IMR-90 (cell line): ENCODE data around the gene TRPM6. TPM values are rescaled to one million over a fixed set of nuclear protein-coding genes. Genes with fewer than 3 reads are reported as not detected.

Experiments
- ATAC-seq: fragments of 200-7000 bp; cut with Tn5 transposase; 2 replicates; pipeline ENCODE4 v1.9.1; 2020; ENCODE audit warnings: low read depth, mild to moderate bottlenecking, moderate library complexity
- BruUV-seq: library from RNA; stranded (reverse); fragments of 400-500 nt; replicated peaks from 2 replicates; lab custom pipeline; 2021; lab: Mats Ljungman, UMichigan
- CTCF ChIA-PET: fragments of 300-600 bp; formaldehyde crosslinking; extraction: SDS; loops from one replicate; lab custom pipeline; 2021; ENCODE audit warnings: antibody characterized with exemption; lab: Yijun Ruan, JAX
- POLR2A ChIA-PET: fragments of 300-600 bp; sonication (Branson Sonifier 250); formaldehyde crosslinking; loops from one replicate; lab custom pipeline; 2022; ENCODE audit warnings: antibody characterized with exemption; ENCODE audit not compliant: unreplicated experiment; lab: Charles Lee
- DNase-seq: peaks from one replicate; pipeline ENCODE4 v3.0.0; 2013
- H2AFZ ChIP-seq: replicated peaks from 2 replicates; pipeline ENCODE3; 2013; ENCODE audit warnings: low read length, mild to moderate bottlenecking; ENCODE audit not compliant: poor library complexity
- H2AK5ac ChIP-seq: 2 replicates; pipeline ENCODE4 v1.6.1; 2013; ENCODE audit warnings: low read depth, low read length, inconsistent platforms
- H2AK9ac ChIP-seq: replicated peaks from 2 replicates; pipeline ENCODE3; 2013; ENCODE audit warnings: mild to moderate bottlenecking, low read depth, low read length, moderate library complexity; ENCODE audit not compliant: poor library complexity
- H2BK120ac ChIP-seq: 2 replicates; pipeline ENCODE4 v1.6.1; 2013; ENCODE audit warnings: low read depth, low read length, inconsistent platforms
- H2BK15ac ChIP-seq: 3 replicates; pipeline ENCODE4 v1.6.1; 2013; ENCODE audit warnings: low read depth, low read length, inconsistent platforms
- H2BK20ac ChIP-seq: 2 replicates; pipeline ENCODE4 v1.6.1; 2013; ENCODE audit warnings: low read depth, mild to moderate bottlenecking, inconsistent platforms, low read length, moderate library complexity
- H2BK5ac ChIP-seq: 2 replicates; pipeline ENCODE4 v1.6.1; 2013; ENCODE audit warnings: mild to moderate bottlenecking, low read depth, low read length, inconsistent platforms; ENCODE audit not compliant: poor library complexity, severe bottlenecking
- H3K14ac ChIP-seq: replicated peaks from 2 replicates; pipeline ENCODE4 v1.6.1; 2013; ENCODE audit warnings: low read depth, low read length, inconsistent platforms
- H3K18ac ChIP-seq: 2 replicates; pipeline ENCODE4 v1.6.1; 2013; ENCODE audit warnings: low read depth, low read length, control low read depth
- H3K23ac ChIP-seq: 2 replicates; pipeline ENCODE4 v1.6.1; 2013; ENCODE audit warnings: low read depth, low read length, inconsistent platforms
- H3K27ac ChIP-seq: 2 replicates; pipeline ENCODE4 v1.5.1; 2013; ENCODE audit warnings: mild to moderate bottlenecking, control low read depth, low read length; ENCODE audit not compliant: insufficient read depth
- H3K27me3 ChIP-seq: 2 replicates; pipeline ENCODE4 v1.6.1; 2013; ENCODE audit warnings: low read length; ENCODE audit not compliant: control insufficient read depth, insufficient read depth
- H3K36me3 ChIP-seq: 2 replicates; pipeline ENCODE4 v1.6.1; 2013; ENCODE audit warnings: low read length, mixed read lengths; ENCODE audit not compliant: control insufficient read depth, insufficient read depth
- H3K4ac ChIP-seq: 2 replicates; pipeline ENCODE4 v1.6.1; 2013; ENCODE audit warnings: low read depth, low read length, inconsistent platforms
- H3K4me1 ChIP-seq: 2 replicates; pipeline ENCODE4 v1.6.1; 2013; ENCODE audit warnings: low read length, mixed read lengths; ENCODE audit not compliant: control insufficient read depth, insufficient read depth
- H3K4me2 ChIP-seq: 2 replicates; pipeline ENCODE4 v1.6.1; 2013; ENCODE audit warnings: low read depth, mild to moderate bottlenecking, control low read depth, low read length, moderate library complexity
- H3K4me3 ChIP-seq: 2 replicates; pipeline ENCODE4 v1.5.1; 2013; ENCODE audit warnings: low read depth, mild to moderate bottlenecking, control low read depth, low read length, moderate library complexity; ENCODE audit not compliant: insufficient read depth
- H3K56ac ChIP-seq: 2 replicates; pipeline ENCODE4 v1.6.1; 2013; ENCODE audit warnings: low read length, inconsistent platforms; ENCODE audit not compliant: insufficient read depth; ENCODE audit errors: extremely low read depth
- H3K79me1 ChIP-seq, 2 experiments: 2 replicates each; pipeline ENCODE4 v1.6.1; 2013; ENCODE audit warnings: low read length in 2 of 2, inconsistent platforms in 1 of 2, low read depth in 1 of 2
- H3K9ac ChIP-seq: 2 replicates; pipeline ENCODE4 v1.6.1; 2013; ENCODE audit warnings: low read depth, low read length, control low read depth
- H3K9me1 ChIP-seq: 2 replicates; pipeline ENCODE4 v1.6.1; 2013; ENCODE audit warnings: low read length, inconsistent platforms; ENCODE audit not compliant: insufficient read depth
- H3K9me3 ChIP-seq: 2 replicates; pipeline ENCODE4 v1.6.1; 2013; ENCODE audit warnings: low read length; ENCODE audit not compliant: control insufficient read depth, insufficient read depth
- H4K20me1 ChIP-seq: 2 replicates; pipeline ENCODE4 v1.6.1; 2013; ENCODE audit warnings: low read length, inconsistent platforms; ENCODE audit not compliant: insufficient read depth
- H4K5ac ChIP-seq: 2 replicates; pipeline ENCODE4 v1.6.1; 2013; ENCODE audit warnings: mild to moderate bottlenecking, low read depth, low read length, control low read depth
- H4K8ac ChIP-seq, 2 experiments: 2 replicates each; pipeline ENCODE4 v1.6.1; 2013; ENCODE audit warnings: low read depth in 2 of 2, low read length in 2 of 2, control low read depth in 1 of 2, inconsistent platforms in 1 of 2
- H4K91ac ChIP-seq: 2 replicates; pipeline ENCODE4 v1.6.1; 2013; ENCODE audit warnings: low read depth, low read length, inconsistent platforms; ENCODE audit not compliant: insufficient read depth
- BHLHE40 ChIP-seq: fragments of 150-350 bp; IDR thresholded peaks from 2 replicates; pipeline ENCODE4 v1.6.1; 2016; ENCODE audit warnings: mild to moderate bottlenecking, low read depth, low read length
- CEBPB ChIP-seq: IDR thresholded peaks from 2 replicates; pipeline ENCODE4 v1.6.1; 2012; ENCODE audit warnings: low read depth, low read length, improper control_type of control experiment
- CHD1 ChIP-seq: IDR thresholded peaks from 2 replicates; pipeline ENCODE4 v1.6.1; 2012; ENCODE audit warnings: low read depth, low read length, improper control_type of control experiment
- CTCF ChIP-seq: conservative IDR thresholded peaks from 2 replicates; pipeline ENCODE4 v1.5.1; 2012; ENCODE audit warnings: mild to moderate bottlenecking, low read depth, low read length, improper control_type of control experiment
- ELK1 ChIP-seq: fragments of 150-350 bp; IDR thresholded peaks from 2 replicates; pipeline ENCODE4 v1.6.1; 2016; ENCODE audit warnings: low read depth, mild to moderate bottlenecking, low read length, moderate library complexity, borderline replicate concordance
- FOS ChIP-seq: fragments of 150-350 bp; IDR thresholded peaks from 2 replicates; pipeline ENCODE4 v1.6.1; 2016; ENCODE audit warnings: low read depth, low read length
- MAFK ChIP-seq: IDR thresholded peaks from 2 replicates; pipeline ENCODE4 v1.6.1; 2012; ENCODE audit warnings: low read depth, low read length, improper control_type of control experiment
- MAZ ChIP-seq: IDR thresholded peaks from 2 replicates; pipeline ENCODE4 v1.6.1; 2012; ENCODE audit warnings: low read depth, mild to moderate bottlenecking, low read length, improper control_type of control experiment, moderate library complexity, borderline replicate concordance
- MXI1 ChIP-seq: IDR thresholded peaks from 2 replicates; pipeline ENCODE4 v1.6.1; 2012; ENCODE audit warnings: low read depth, mild to moderate bottlenecking, low read length, moderate library complexity, borderline replicate concordance
- NFE2L2 ChIP-seq: fragments of 150-350 bp; IDR thresholded peaks from 2 replicates; pipeline ENCODE4 v1.6.1; 2016; ENCODE audit warnings: low read depth, mild to moderate bottlenecking, low read length
- POLR2A ChIP-seq: IDR thresholded peaks from 2 replicates; pipeline ENCODE4 v1.6.1; 2012; ENCODE audit warnings: mild to moderate bottlenecking, low read depth, low read length
- RAD21 ChIP-seq: IDR thresholded peaks from 2 replicates; pipeline ENCODE4 v1.6.1; 2012; ENCODE audit warnings: low read length, improper control_type of control experiment
- RCOR1 ChIP-seq: IDR thresholded peaks from 2 replicates; pipeline ENCODE4 v1.6.1; 2012; ENCODE audit warnings: mild to moderate bottlenecking, low read length, improper control_type of control experiment; ENCODE audit not compliant: insufficient replicate concordance
- RFX5 ChIP-seq: IDR thresholded peaks from 2 replicates; pipeline ENCODE4 v1.8.0; 2012; ENCODE audit warnings: low read depth, mild to moderate bottlenecking, low read length, moderate library complexity
- SMC3 ChIP-seq: fragments of 150-350 bp; IDR thresholded peaks from 2 replicates; pipeline ENCODE4 v1.6.1; 2016; ENCODE audit warnings: low read depth, mild to moderate bottlenecking, antibody characterized with exemption, low read length, moderate library complexity
- WGBS, 2 experiments: methylation state at CpG; one replicate each; pipeline versions ENCODE4 v1.1.5 to v1.1.7; 2013; ENCODE audit warnings: missing lambda C conversion rate in 2 of 2; ENCODE audit not compliant: insufficient read length in 1 of 2; ENCODE audit errors: extremely low coverage in 2 of 2; 5-methylcytosine and 5-hydroxymethylcytosine counted together
- dilution Hi-C: fragments of 300-500 bp; cut with HindIII; formaldehyde crosslinking; loops from one replicate; pipeline ENCODE4 v1.14.3; 2018; ENCODE audit warnings: low sequenced_read_pairs; ENCODE audit not compliant: unreplicated experiment
- in situ Hi-C: fragments of 300-500 bp; cut with MboI; formaldehyde crosslinking; loops from 3 replicates; pipeline ENCODE4 v1.14.3; 2019; ENCODE audit warnings: low sequenced_read_pairs, inconsistent platforms, mixed read lengths
- intact Hi-C: fragments of 100-400 bp; cut with micrococcal nuclease; formaldehyde crosslinking; loops from 2 replicates; pipeline ENCODE4 v1.10.0; 2022
- polyA plus RNA-seq, 3 experiments: library from polyadenylated mRNA; depleted of rRNA; stranded (reverse); fragments of >200 nt; gene quantifications; 2 replicates each; pipeline ENCODE4 v1.2.3, GENCODE V29; 2012; ENCODE audit warnings: low replicate concordance in 1 of 3
- total RNA-seq: library from RNA; depleted of rRNA; stranded (reverse); fragments of >200 nt; gene quantifications from 2 replicates; pipeline ENCODE4 v1.2.3, GENCODE V29; 2012
- TF ChIP-seq, protein P1 (sequence below): fragments of 150-350 bp; IDR thresholded peaks from 2 replicates; pipeline ENCODE4 v1.6.1; 2017; ENCODE audit warnings: mild to moderate bottlenecking, antibody characterized with exemption, low read length, low read depth

The TRPM6 gene
- total and polyA plus RNA-seq, 2 of the 4 experiments (the other 2 are of a cell fraction): under 0.01 to 0.02 TPM

DNA sequence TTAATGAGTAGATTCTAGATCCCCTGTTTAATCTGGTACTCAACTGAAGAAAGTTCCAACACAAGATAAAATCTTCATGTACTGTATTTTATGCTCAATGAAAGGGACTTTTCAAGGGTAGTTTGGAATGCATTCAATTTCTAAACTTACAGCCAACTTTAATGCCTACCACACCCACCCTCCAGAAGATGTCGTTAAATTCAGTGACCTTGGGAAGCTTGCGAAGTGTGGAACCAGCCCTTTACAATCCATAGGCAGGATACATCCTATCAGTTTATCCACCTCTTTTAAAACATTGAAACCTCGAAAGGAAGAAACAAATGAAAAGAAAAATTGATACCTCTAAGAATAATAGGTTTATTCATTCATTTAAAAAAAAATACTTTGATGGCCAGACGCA, 20.2 kb downstream of the TRPM6 start:
- intact Hi-C loops: no loop called here
- Histone ChIP-seq H3K27ac (no peak overlapping the region), H3K4me3 (no peak overlapping the region), H3K9me1 (no peaks in the 10 kb centered on the region), H3K18ac (no peak overlapping the region), H3K14ac (no peak overlapping the region), H3K36me3 (no peaks in the 10 kb centered on the region), H2BK20ac (no peak overlapping the region), H3K9me3 (no peaks in the 10 kb centered on the region), H4K91ac (no peak overlapping the region), H4K8ac (no peak overlapping the region), H3K56ac (no peak overlapping the region), H3K27me3 (no peaks in the 10 kb centered on the region), H3K4ac (no peak overlapping the region), H3K79me1 (no peaks in the 10 kb centered on the region), H2AK9ac (no peak overlapping the region), H2BK5ac (no peak overlapping the region), H2BK120ac (no peak overlapping the region), H2BK15ac (no peak overlapping the region), H3K4me2 (no peak overlapping the region), H3K23ac (no peak overlapping the region), H4K20me1 (no peaks in the 10 kb centered on the region), H2AK5ac (no peak overlapping the region), H4K5ac (no peak overlapping the region), H2AFZ (no peak overlapping the region), H3K4me1 (no peaks in the 10 kb centered on the region), H3K9ac (no peak overlapping the region)
- in situ Hi-C loops: no loop called here
- POLR2A ChIA-PET: no interaction called here
- CTCF ChIA-PET: no interaction called here
- ATAC-seq (no peak), DNase-seq (no peak)
- BruUV-seq: no TSS peak
- WGBS, 2 experiments: no CpG with 5 or more reads among the region's 4 CpGs
- TF ChIP-seq CEBPB (no peak), MAZ (no peak), SMC3 (no peak), MAFK (no peak), FOS (no peak), NFE2L2 (no peak), POLR2A (no peak), BHLHE40 (no peak), RAD21 (no peak), ELK1 (no peak), RFX5 (no peak), CTCF (no peak), RCOR1 (no peak), CHD1 (no peak), MXI1 (no peak)
- TF ChIP-seq, protein P1, sequence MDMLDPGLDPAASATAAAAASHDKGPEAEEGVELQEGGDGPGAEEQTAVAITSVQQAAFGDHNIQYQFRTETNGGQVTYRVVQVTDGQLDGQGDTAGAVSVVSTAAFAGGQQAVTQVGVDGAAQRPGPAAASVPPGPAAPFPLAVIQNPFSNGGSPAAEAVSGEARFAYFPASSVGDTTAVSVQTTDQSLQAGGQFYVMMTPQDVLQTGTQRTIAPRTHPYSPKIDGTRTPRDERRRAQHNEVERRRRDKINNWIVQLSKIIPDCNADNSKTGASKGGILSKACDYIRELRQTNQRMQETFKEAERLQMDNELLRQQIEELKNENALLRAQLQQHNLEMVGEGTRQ: no peak
- dilution Hi-C loops: no loop called here
